Measurements from ENCODE around the gene USP13. TPM values are rescaled to one million over a fixed set of nuclear protein-coding genes. Genes with fewer than 3 reads are reported as not detected.

USP13 gene
- total RNA-seq, 4 donors from 2014 or later: 9.6 to 37.5 (median 17.2) TPM

DNA sequence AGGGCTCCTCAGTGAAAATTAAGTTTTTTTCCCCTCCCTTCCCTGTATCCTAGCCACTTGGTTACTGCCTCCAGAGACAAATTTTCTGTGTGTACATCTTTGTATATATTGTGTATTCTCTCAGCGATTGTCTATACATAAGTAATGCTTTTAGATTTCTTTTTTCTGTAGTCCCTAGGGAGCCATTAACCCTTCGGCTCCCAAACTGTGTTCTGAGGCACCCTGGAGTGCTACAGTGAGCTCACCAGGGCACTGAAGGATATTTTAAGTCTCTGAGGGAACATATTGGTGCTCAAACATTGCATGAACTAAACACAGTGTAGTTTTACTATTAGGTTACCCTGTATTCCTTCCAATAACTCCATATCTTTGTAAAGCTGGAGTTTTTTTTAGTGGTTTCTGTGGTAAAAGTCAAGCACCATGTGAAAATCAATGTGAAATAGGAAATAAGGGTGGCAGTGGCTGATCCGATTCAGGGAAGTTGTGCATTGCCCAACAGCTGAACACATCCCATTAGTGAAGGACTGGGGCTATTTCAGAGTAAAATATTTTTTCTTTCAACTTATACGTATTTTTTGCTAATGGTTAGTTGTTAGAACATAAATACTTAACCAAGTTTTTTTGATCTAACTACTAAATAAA is 43.0 kb downstream of the USP13 start:
- TF ChIP-seq, protein P1, sequence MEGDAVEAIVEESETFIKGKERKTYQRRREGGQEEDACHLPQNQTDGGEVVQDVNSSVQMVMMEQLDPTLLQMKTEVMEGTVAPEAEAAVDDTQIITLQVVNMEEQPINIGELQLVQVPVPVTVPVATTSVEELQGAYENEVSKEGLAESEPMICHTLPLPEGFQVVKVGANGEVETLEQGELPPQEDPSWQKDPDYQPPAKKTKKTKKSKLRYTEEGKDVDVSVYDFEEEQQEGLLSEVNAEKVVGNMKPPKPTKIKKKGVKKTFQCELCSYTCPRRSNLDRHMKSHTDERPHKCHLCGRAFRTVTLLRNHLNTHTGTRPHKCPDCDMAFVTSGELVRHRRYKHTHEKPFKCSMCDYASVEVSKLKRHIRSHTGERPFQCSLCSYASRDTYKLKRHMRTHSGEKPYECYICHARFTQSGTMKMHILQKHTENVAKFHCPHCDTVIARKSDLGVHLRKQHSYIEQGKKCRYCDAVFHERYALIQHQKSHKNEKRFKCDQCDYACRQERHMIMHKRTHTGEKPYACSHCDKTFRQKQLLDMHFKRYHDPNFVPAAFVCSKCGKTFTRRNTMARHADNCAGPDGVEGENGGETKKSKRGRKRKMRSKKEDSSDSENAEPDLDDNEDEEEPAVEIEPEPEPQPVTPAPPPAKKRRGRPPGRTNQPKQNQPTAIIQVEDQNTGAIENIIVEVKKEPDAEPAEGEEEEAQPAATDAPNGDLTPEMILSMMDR (IDR thresholded peaks at IDR 0.05): no peak
- DNase-seq (ENCODE audit: low spot score) (no peak), ATAC-seq (ENCODE audit: low FRiP score) (no peak)

GRCh38 chr3:179697736-179698332 is 45.0 kb downstream of the USP13 start:
- no peak for ATAC-seq (ENCODE audit: low FRiP score)
- no peak for DNase-seq (ENCODE audit: low spot score)
- TF ChIP-seq, protein P1 (IDR thresholded peaks at IDR 0.05): no peak

DNA sequence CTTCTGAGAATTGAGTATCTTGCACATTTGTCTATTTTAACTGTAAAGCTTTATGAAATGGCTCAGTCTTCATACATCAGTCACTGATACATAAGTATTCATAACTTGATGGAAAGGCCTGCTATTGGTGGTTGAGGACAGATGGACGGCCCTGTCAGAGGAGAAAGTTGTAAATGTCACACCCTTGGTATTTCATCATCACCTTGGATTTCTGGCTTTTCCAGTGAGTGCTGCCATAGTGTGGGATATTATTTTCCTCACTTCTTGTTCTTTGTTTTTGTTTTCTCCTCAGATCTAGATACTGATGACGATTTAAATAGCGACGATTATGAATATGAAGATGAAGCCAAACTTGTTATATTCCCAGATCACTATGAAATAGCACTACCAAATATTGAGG is 47.9 kb downstream of the USP13 start:
- TF ChIP-seq, protein P1 (IDR thresholded peaks at IDR 0.05): no peak
- no peak for ATAC-seq (ENCODE audit: low FRiP score)
- no peak for DNase-seq (ENCODE audit: low spot score)

- DNase-seq (ENCODE audit: low spot score) (no peak), ATAC-seq (ENCODE audit: low FRiP score) (no peak)
Measured at GRCh38 chr3:179701176-179701827, 48.5 kb downstream of the USP13 start.

DNA sequence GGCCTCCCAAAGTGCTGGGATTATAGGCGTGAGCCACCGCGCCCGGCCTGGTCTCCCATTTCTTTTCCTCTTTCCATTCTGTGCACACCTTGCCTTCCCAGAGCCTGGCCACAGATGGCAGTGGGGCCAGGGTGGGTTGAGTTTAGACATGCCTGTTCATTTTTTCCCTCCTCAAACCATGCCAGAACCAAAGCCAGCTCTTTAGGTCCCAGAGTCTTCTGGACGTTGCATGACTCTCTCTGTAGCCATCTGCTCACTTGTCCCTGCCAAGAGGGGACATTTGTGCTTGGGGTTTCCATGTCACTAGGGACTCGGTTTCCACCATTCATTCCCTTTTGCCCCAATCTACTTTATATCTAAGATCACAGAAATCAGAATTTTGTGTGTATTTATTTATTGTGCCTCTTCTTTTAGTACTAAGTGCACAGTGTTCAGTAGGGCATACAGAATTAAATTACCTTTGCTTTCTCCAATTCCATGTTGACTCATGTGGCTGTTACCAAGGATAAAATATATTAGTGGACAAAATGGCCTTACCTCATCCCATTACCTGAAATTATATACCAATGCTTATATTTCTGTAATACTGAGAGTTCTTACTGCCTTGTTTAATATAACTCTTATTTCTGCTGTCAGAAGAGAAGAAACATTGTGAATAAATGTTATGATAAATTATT is 49.6 kb downstream of the USP13 start:
- TF ChIP-seq, protein P1 (IDR thresholded peaks at IDR 0.05): no peak
- no peak for ATAC-seq (ENCODE audit: low FRiP score)
- no peak for DNase-seq (ENCODE audit: low spot score)

More at GRCh38 chr3:179701176-179701827, 48.5 kb downstream of the USP13 start:
- TF ChIP-seq, protein P1 (IDR thresholded peaks at IDR 0.05): no peak

- no peak for DNase-seq (ENCODE audit: low spot score)
- TF ChIP-seq, protein P1 (IDR thresholded peaks at IDR 0.05): no peak
- ATAC-seq (ENCODE audit: low FRiP score): no peak
Measured at GRCh38 chr3:179703816-179704215, 51.0 kb downstream of the USP13 start.
